Parathyroid adenoma (tissue), 2 donors: ENCODE data around the gene TCIRG1.

Experiments used
- H2AFZ ChIP-seq: fragments of 300-600 bp; sonication (generic); one replicate; pipeline ENCODE4 v1.7.0; 2017; ENCODE audit warnings: antibody characterized with exemption, mild to moderate bottlenecking
- H3K27ac ChIP-seq: fragments of 300-600 bp; sonication (generic); one replicate; pipeline ENCODE4 v1.7.0; 2017
- H3K27me3 ChIP-seq: fragments of 300-600 bp; sonication (generic); one replicate; pipeline ENCODE4 v1.7.0; 2017; ENCODE audit warnings: low read length; ENCODE audit not compliant: control insufficient read depth, insufficient read depth
- H3K36me3 ChIP-seq: fragments of 300-600 bp; sonication (generic); one replicate; pipeline ENCODE4 v1.7.0; 2017; ENCODE audit warnings: low read length; ENCODE audit not compliant: control insufficient read depth, insufficient read depth
- H3K4me1 ChIP-seq: fragments of 300-600 bp; sonication (generic); one replicate; pipeline ENCODE4 v1.7.0; 2017; ENCODE audit warnings: control low read depth
- H3K4me2 ChIP-seq: fragments of 300-600 bp; sonication (generic); one replicate; pipeline ENCODE4 v1.7.0; 2017; ENCODE audit warnings: low read length
- H3K4me3 ChIP-seq: fragments of 300-600 bp; sonication (generic); one replicate; pipeline ENCODE4 v1.7.0; 2017; ENCODE audit warnings: low read depth, low read length
- H3K79me2 ChIP-seq: fragments of 300-600 bp; sonication (generic); one replicate; pipeline ENCODE4 v1.7.0; 2017; ENCODE audit warnings: control low read depth
- H3K9ac ChIP-seq: fragments of 300-600 bp; sonication (generic); one replicate; pipeline ENCODE4 v1.7.0; 2017; ENCODE audit warnings: mild to moderate bottlenecking
- H3K9me3 ChIP-seq: fragments of 300-600 bp; sonication (generic); one replicate; pipeline ENCODE4 v1.7.0; 2017; ENCODE audit warnings: low read length; ENCODE audit not compliant: control insufficient read depth
- CTCF ChIP-seq: fragments of 300-600 bp; sonication (generic); IDR thresholded peaks from one replicate; pipeline ENCODE4 v1.7.0; 2017; ENCODE audit warnings: antibody characterized with exemption, mild to moderate bottlenecking
- donor health status: primary hyperparathyroidism.

Gene TCIRG1

GRCh38 chr11:68076371-68077042 lies 37.7 kb downstream of the TCIRG1 start:
- Histone ChIP-seq H3K4me3 (no peak overlapping the region), H3K4me1 (no peaks in the 10 kb centered on the region), H3K4me2 (no peak overlapping the region), H3K79me2 (no peaks in the 10 kb centered on the region), H3K9me3 (no peaks in the 10 kb centered on the region), H3K9ac (no peak overlapping the region), H3K36me3 (no peaks in the 10 kb centered on the region), H3K27me3 (no peaks in the 10 kb centered on the region), H3K27ac (no peak overlapping the region), H2AFZ (no peak overlapping the region)
- TF ChIP-seq CTCF: no peak

GRCh38 chr11:68077617-68078582 lies 39.1 kb downstream of the TCIRG1 start:
- Histone ChIP-seq H3K4me3 (no peak overlapping the region), H3K4me2 (no peak overlapping the region), H3K9ac (no peak overlapping the region), H3K79me2 (no peaks in the 10 kb centered on the region), H3K9me3 (no peaks in the 10 kb centered on the region), H3K27me3 (no peaks in the 10 kb centered on the region), H3K27ac (no peak overlapping the region), H3K4me1 (no peaks in the 10 kb centered on the region), H2AFZ (no peak overlapping the region), H3K36me3 (no peaks in the 10 kb centered on the region)
- no peak for TF ChIP-seq CTCF

GRCh38 chr11:68080860-68081259 lies 42.0 kb downstream of the TCIRG1 start:
- no peak for TF ChIP-seq CTCF
- Histone ChIP-seq H3K9me3 (no peaks in the 10 kb centered on the region), H3K79me2 (no peaks in the 10 kb centered on the region), H3K4me2 (no peak overlapping the region), H3K4me3 (no peak overlapping the region), H3K36me3 (no peaks in the 10 kb centered on the region), H3K27me3 (no peaks in the 10 kb centered on the region), H2AFZ (no peak overlapping the region), H3K27ac (no peak overlapping the region), H3K9ac (no peak overlapping the region), H3K4me1 (no peaks in the 10 kb centered on the region)

- Histone ChIP-seq H3K9ac (no peak overlapping the region), H3K9me3 (no peaks in the 10 kb centered on the region), H2AFZ (no peak overlapping the region), H3K4me1 (no peaks in the 10 kb centered on the region), H3K27ac (no peak overlapping the region), H3K27me3 (no peaks in the 10 kb centered on the region), H3K79me2 (no peaks in the 10 kb centered on the region), H3K4me2 (no peak overlapping the region), H3K4me3 (no peak overlapping the region), H3K36me3 (no peaks in the 10 kb centered on the region)
- TF ChIP-seq CTCF: no peak
Measured at GRCh38 chr11:68081691-68082090, 42.9 kb downstream of the TCIRG1 start.
